Endodermal cell (in vitro differentiated cells): ENCODE data around the gene VPS37C. TPM values are rescaled to one million over a fixed set of nuclear protein-coding genes. Genes with fewer than 3 reads are reported as not detected.

Experiments
- DNase-seq: peaks from one replicate; pipeline ENCODE4 v3.0.0-alpha.2; 2017
- H3K27ac ChIP-seq: 2 replicates; pipeline ENCODE4 v1.5.1; 2013; ENCODE audit warnings: mild to moderate bottlenecking, low read depth, low read length, moderate library complexity
- H3K27me3 ChIP-seq: 2 replicates; pipeline ENCODE4 v1.6.1; 2013; ENCODE audit warnings: mild to moderate bottlenecking, low read length, moderate library complexity; ENCODE audit not compliant: insufficient read depth, control insufficient read depth, poor library complexity, severe bottlenecking
- H3K36me3 ChIP-seq: 2 replicates; pipeline ENCODE4 v1.7.0; 2013; ENCODE audit warnings: mild to moderate bottlenecking, low read length, moderate library complexity; ENCODE audit not compliant: control insufficient read depth, insufficient read depth
- H3K4me1 ChIP-seq: one replicate; pipeline ENCODE4 v1.7.0; 2013; ENCODE audit warnings: low read length; ENCODE audit not compliant: control insufficient read depth, insufficient read depth
- H3K4me3 ChIP-seq: 2 replicates; pipeline ENCODE4 v1.5.1; 2013; ENCODE audit warnings: mild to moderate bottlenecking, low read length, moderate library complexity
- H3K9ac ChIP-seq: 2 replicates; pipeline ENCODE4 v1.6.1; 2013; ENCODE audit warnings: mild to moderate bottlenecking, low read length, moderate library complexity; ENCODE audit not compliant: poor library complexity, severe bottlenecking; ENCODE audit errors: extremely low read depth
- H3K9me3 ChIP-seq: 2 replicates; pipeline ENCODE4 v1.6.1; 2013; ENCODE audit warnings: mild to moderate bottlenecking, low read length, moderate library complexity; ENCODE audit not compliant: control insufficient read depth
- H3K27ac Mint-ChIP-seq: 2 replicates; pipeline ENCODE4 v1.8.0; 2020; ENCODE audit warnings: mixed read lengths
- H3K27me3 Mint-ChIP-seq: 2 replicates; pipeline ENCODE4 v1.8.0; 2021; ENCODE audit warnings: mild to moderate bottlenecking, mixed read lengths; ENCODE audit not compliant: insufficient read depth
- H3K36me3 Mint-ChIP-seq: 2 replicates; pipeline ENCODE4 v1.8.0; 2020; ENCODE audit warnings: low read depth, mixed read lengths
- H3K4me1 Mint-ChIP-seq: 2 replicates; pipeline ENCODE4 v1.8.0; 2020; ENCODE audit warnings: mixed read lengths
- H3K4me3 Mint-ChIP-seq: 2 replicates; pipeline ENCODE4 v1.8.0; 2020; ENCODE audit warnings: mild to moderate bottlenecking, moderate library complexity, mixed read lengths
- H3K9me3 Mint-ChIP-seq: 2 replicates; pipeline ENCODE4 v1.8.0; 2020; ENCODE audit warnings: mild to moderate bottlenecking, mixed read lengths
- WGBS, 2 experiments: methylation state at CpG; one replicate each; pipeline versions ENCODE4 v1.1.5 to v1.1.7; 2013; ENCODE audit warnings: missing lambda C conversion rate in 2 of 2, mixed read lengths in 1 of 2; ENCODE audit not compliant: insufficient coverage in 1 of 2, insufficient read length in 1 of 2; 5-methylcytosine and 5-hydroxymethylcytosine counted together
- total RNA-seq, 2 donors: library from RNA; stranded (reverse); fragmentation: NEBNext Ultra II Directional in 1 of 2; extraction: Animal tissue kit (Norgen Biotek cat#: 25700) in 1 of 2; gene quantifications; 2 replicates in 1 of 2; 3 replicates in 1 of 2; pipeline ENCODE4 v1.2.1, GENCODE V29; 2021
- TF ChIP-seq, protein P1 (sequence below): fragments of 200-600 bp; sonication (generic); conservative IDR thresholded peaks from 2 replicates; pipeline ENCODE4 v1.5.0; 2021; ENCODE audit warnings: antibody characterized with exemption, mild to moderate bottlenecking

Gene VPS37C
- total RNA-seq, 2 donors from 2014 or later: 23.9 to 26.7 TPM

DNA sequence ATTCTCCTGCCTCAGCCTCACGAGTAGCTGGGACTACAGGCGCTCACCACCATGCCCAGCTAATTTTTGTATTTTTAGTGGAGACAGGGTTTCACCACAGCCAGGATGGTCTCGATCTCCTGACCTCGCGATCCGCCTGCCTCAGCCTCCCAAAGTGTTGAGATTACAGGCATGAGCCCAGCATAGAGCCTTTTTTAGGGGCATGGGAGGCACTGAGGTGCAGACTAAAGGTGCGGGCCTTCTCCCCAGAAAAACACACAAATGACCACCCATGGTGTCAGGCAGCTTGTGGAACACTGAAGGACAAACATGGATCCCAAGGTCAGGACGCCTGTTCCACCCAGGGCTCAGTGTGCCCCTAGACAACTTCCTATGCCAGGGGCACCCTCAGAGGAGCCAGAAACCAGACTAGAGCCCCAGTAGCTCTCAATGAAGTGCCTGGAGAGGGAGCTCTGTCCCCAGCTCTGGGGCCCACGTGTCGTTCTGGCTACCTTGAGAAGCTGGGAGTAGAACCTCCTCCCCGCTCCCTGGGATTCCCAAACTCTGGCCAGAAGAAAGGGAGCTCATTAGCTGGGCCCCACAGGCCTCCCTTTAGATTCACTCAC is 80.1 kb downstream of the VPS37C start:
- Histone ChIP-seq H3K27me3 (no peaks in the 10 kb centered on the region), H3K4me3 (no peak overlapping the region), H3K9ac (no peak overlapping the region), H3K36me3 (no peaks in the 10 kb centered on the region), H3K9me3 (no peaks in the 10 kb centered on the region), H3K4me1 (no peaks in the 10 kb centered on the region), H3K27ac (no peak overlapping the region)
- no peaks in the 10 kb centered on the region for H3K36me3 Mint-ChIP-seq
- H3K4me3 Mint-ChIP-seq: no peak overlapping the region
- 82 to 84% methylated on average over 7 to 11 of the region's 11 CpGs for WGBS, 2 experiments
- H3K27me3 Mint-ChIP-seq: peaks cover 11% of the 10 kb centered on the region
- peaks cover 3% of the 10 kb centered on the region for H3K9me3 Mint-ChIP-seq
- H3K27ac Mint-ChIP-seq: no peak overlapping the region
- TF ChIP-seq, protein P1, sequence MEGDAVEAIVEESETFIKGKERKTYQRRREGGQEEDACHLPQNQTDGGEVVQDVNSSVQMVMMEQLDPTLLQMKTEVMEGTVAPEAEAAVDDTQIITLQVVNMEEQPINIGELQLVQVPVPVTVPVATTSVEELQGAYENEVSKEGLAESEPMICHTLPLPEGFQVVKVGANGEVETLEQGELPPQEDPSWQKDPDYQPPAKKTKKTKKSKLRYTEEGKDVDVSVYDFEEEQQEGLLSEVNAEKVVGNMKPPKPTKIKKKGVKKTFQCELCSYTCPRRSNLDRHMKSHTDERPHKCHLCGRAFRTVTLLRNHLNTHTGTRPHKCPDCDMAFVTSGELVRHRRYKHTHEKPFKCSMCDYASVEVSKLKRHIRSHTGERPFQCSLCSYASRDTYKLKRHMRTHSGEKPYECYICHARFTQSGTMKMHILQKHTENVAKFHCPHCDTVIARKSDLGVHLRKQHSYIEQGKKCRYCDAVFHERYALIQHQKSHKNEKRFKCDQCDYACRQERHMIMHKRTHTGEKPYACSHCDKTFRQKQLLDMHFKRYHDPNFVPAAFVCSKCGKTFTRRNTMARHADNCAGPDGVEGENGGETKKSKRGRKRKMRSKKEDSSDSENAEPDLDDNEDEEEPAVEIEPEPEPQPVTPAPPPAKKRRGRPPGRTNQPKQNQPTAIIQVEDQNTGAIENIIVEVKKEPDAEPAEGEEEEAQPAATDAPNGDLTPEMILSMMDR: peak; percentile 36
- no peak for DNase-seq
- H3K4me1 Mint-ChIP-seq: no peaks in the 10 kb centered on the region

DNA sequence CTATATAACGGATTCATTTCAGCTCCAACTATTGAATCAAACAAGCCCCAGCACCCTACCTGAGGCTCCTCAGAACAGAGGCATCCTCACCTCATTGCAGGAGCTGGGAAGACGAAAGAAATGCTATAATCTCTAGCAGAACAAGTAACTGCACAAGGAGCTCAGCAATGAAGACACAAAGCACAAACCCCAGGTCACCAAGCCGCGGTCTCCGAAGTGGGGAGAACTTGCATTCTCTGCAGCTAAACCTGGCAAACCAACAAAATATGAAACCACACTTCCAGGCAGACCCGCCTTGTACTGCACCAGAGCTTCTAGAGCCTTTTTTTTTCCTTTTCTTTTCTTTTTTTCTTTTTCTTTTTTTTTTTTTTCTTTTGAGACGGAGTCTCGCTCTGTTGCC is 80.7 kb downstream of the VPS37C start:
- no peaks in the 10 kb centered on the region for H3K27me3 ChIP-seq
- peaks cover 3% of the 10 kb centered on the region for H3K9me3 Mint-ChIP-seq
- H3K27ac ChIP-seq: no peak overlapping the region
- DNase-seq: no peak
- H3K4me1 ChIP-seq: no peaks in the 10 kb centered on the region
- H3K4me3 ChIP-seq: no peak overlapping the region
- TF ChIP-seq, protein P1: no peak
- H3K27me3 Mint-ChIP-seq: peaks cover 11% of the 10 kb centered on the region
- no peak overlapping the region for H3K27ac Mint-ChIP-seq
- no peak overlapping the region for H3K9ac ChIP-seq
- H3K36me3 ChIP-seq: no peaks in the 10 kb centered on the region
- H3K9me3 ChIP-seq: no peaks in the 10 kb centered on the region
- no peaks in the 10 kb centered on the region for H3K36me3 Mint-ChIP-seq
- no peaks in the 10 kb centered on the region for H3K4me1 Mint-ChIP-seq
- no peak overlapping the region for H3K4me3 Mint-ChIP-seq
- 93 to 98% methylated on average over 7 to 8 of the region's 8 CpGs for WGBS, 2 experiments

Other genes starting within 250 kb of the VPS37C start
- 10 to 100 TPM; 41.4 to 56.8 TPM for gene TMEM109, start 247.3 kb downstream of the VPS37C start, total RNA-seq
- gene TMEM132A, start 237.0 kb downstream of the VPS37C start, total RNA-seq: 100 to 1,000 TPM; 135 to 140 TPM
- 1 to 10 TPM; 1.4 to 1.6 TPM for gene SLC15A3, start 209.2 kb downstream of the VPS37C start, total RNA-seq
- 1 to 10 TPM; 1.5 to 1.6 TPM for gene CD6, start 189.7 kb downstream of the VPS37C start, total RNA-seq
- not detected for gene CD5, start 58.9 kb downstream of the VPS37C start, total RNA-seq
- gene PGA3, start 42.1 kb upstream of the VPS37C start, total RNA-seq: not detected
- gene PGA4, start 60.9 kb upstream of the VPS37C start, total RNA-seq: under 1 TPM in 1 of 2 donors, not detected in 1; 0.62 TPM
- under 1 TPM; 0.75 to 0.93 TPM for gene PGA5, start 79.7 kb upstream of the VPS37C start, total RNA-seq
- 10 to 100 TPM in 1 of 2 donors, 1 to 10 TPM in 1; 7.2 to 13.3 TPM for gene VWCE, start 133.9 kb upstream of the VPS37C start, total RNA-seq
- 100 to 1,000 TPM; 244 to 251 TPM for gene DDB1, start 171.7 kb upstream of the VPS37C start, total RNA-seq
- gene TKFC, start 171.8 kb upstream of the VPS37C start, total RNA-seq: 100 to 1,000 TPM in 1 of 2 donors, 10 to 100 TPM in 1; 93.7 to 116 TPM
- 10 to 100 TPM; 17.3 to 22.8 TPM for gene CYB561A3, start 200.5 kb upstream of the VPS37C start, total RNA-seq
- gene TMEM138, start 200.9 kb upstream of the VPS37C start, total RNA-seq: 10 to 100 TPM; 26.5 to 29.3 TPM
- 10 to 100 TPM; 22.6 to 26.6 TPM for gene TMEM216, start 231.2 kb upstream of the VPS37C start, total RNA-seq